Activated naive CD8-positive, alpha-beta T cell treated with anti-CD3 and anti-CD28 coated beads, Interleukin-2, amount 10 ng/mL, durations not matched to agents 7 days and 5 days (primary cell): ENCODE data around the gene PRX. TPM values are rescaled to one million over a fixed set of nuclear protein-coding genes. Genes with fewer than 3 reads are reported as not detected.
A peak's percentile ranks its signal among the peaks of the same experiment; 100 is the strongest.
"Not testable (repeated sequence)": the region's sequence is repeated elsewhere in the genome, so short reads cannot be mapped to it uniquely, and the experiment has no call there.

Source experiments
- ATAC-seq: fragments of 150-1000 bp; cut with Tn5 transposase; one replicate; pipeline ENCODE4 v1.10.0; 2021; ENCODE audit warnings: low read depth, moderate library complexity
- POLR2A ChIA-PET: fragments of 350-600 bp; sonication (Branson Sonifier 250); formaldehyde crosslinking; loops from one replicate; lab custom pipeline; 2021; ENCODE audit warnings: antibody characterized with exemption; lab: Charles Lee
- DNase-seq: peaks from one replicate; pipeline ENCODE4 v3.0.0; 2021
- H3K27ac Mint-ChIP-seq: one replicate; pipeline ENCODE4 v1.8.0; 2022; ENCODE audit warnings: mild to moderate bottlenecking, mixed read lengths
- H3K27me3 Mint-ChIP-seq: one replicate; pipeline ENCODE4 v1.8.0; 2022; ENCODE audit warnings: mild to moderate bottlenecking, moderate library complexity, mixed read lengths
- H3K36me3 Mint-ChIP-seq: one replicate; pipeline ENCODE4 v1.8.0; 2021; ENCODE audit warnings: mild to moderate bottlenecking, mixed read lengths
- H3K4me1 Mint-ChIP-seq: one replicate; pipeline ENCODE4 v1.8.0; 2021; ENCODE audit warnings: mixed read lengths
- H3K4me3 Mint-ChIP-seq: one replicate; pipeline ENCODE4 v1.8.0; 2022; ENCODE audit warnings: mild to moderate bottlenecking, moderate library complexity, mixed read lengths
- H3K9me3 Mint-ChIP-seq: one replicate; pipeline ENCODE4 v1.8.0; 2021; ENCODE audit warnings: mixed read lengths
- total RNA-seq, 2 experiments: library from RNA; stranded (reverse); gene quantifications; one replicate each; pipeline ENCODE4 v1.2.3, GENCODE V29; 2021

Gene PRX
- total RNA-seq, 2 experiments from 2014 or later = 2.3 to 2.5 TPM

DNA sequence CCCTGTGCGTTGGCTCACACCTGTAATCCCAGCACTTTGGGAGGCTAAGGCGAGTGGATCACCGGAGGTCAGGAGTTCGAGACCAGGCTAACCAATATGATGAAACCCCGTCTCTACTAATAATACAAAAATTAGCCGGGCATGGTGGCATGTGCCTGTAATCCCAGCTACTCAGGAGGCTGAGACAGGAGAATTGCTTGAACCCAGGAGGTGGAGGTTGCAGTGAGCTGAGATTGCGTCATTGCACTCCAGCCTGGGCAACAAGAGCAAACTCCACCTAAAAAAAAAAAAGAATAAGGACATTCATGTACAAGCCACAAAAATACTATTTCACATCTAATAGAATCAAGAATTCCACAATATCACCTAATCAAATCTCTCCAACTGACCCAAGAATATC lies 15.0 kb upstream of the PRX start:
- not testable (repeated sequence) for ATAC-seq, H3K27me3 Mint-ChIP-seq, H3K27ac Mint-ChIP-seq, H3K36me3 Mint-ChIP-seq, DNase-seq, H3K4me3 Mint-ChIP-seq, H3K9me3 Mint-ChIP-seq
- POLR2A ChIA-PET = interaction anchor here (0.7 to 0.9 kb wide), 3 partner anchors 10 to 274 kb away, joined by 3 read pairs; no protein-coding TSS in a partner anchor
- H3K4me1 Mint-ChIP-seq = peaks cover 14% of the 10 kb centered on the region

DNA sequence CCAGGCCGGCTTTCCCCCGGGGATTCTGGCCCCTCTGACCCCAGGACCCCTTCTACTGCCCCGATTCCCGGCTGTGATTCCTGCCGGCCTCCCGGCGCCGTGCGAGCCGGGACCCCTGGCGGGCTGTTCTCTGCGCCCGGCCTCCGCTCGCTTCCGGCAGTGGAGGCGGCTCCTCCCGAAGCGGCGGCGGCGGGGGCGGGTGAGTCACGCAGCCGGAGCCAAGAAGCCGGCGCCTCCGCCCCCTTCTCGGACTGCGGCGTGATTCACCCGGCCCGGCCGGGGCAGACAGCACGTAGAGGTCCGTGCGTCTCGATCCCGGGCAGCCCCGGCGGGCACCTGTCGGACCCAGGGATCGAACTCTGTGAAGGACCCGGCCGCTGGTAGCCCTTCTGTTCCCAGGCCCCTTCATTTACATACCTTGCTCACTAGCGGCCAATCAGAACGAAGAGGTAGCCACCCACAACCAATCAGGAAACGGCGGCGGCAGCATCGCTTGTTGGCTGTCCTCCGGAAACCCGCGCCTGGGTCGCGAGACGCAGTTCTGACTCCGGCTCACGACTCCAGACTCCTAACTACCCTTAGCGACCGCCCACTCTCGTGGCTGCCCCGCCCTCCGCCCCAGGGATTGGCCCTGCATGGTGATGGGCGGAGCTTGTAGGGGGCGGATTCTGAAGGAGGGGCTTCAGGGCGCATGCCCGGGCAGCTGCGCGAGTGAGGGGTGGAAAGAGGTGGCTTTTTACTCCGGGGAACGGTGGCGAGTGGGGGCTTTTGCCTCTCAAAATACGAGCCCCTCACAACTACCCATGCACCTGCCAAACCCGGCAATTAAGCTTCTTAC lies 12.5 kb upstream of the PRX start, which contains the start of gene SERTAD1:
Gene SERTAD1 (minus strand): TSS at position 543 of the 838 bp plus-strand sequence. CDS start 2,446 bp downstream, outside the sequence.
- H3K27me3 Mint-ChIP-seq = no peaks in the 10 kb centered on the region
- H3K4me3 Mint-ChIP-seq = peak within 1 kb of the TSS; percentile 88
- H3K9me3 Mint-ChIP-seq = no peaks in the 10 kb centered on the region
- peak; percentile 100 for DNase-seq
- H3K36me3 Mint-ChIP-seq = peaks cover 1% of the 10 kb centered on the region
- POLR2A ChIA-PET = interaction anchor here (0.5 to 2.1 kb wide), 14 partner anchors 9 to 184 kb away, joined by 3 to 22 read pairs (median 4); partner anchors contain the start of genes AKT2, C19orf47, PLD3 and SERTAD3
- ATAC-seq = peak; percentile 91
- H3K4me1 Mint-ChIP-seq = peaks cover 20% of the 10 kb centered on the region
- H3K27ac Mint-ChIP-seq = peak within 1 kb of the TSS; percentile 92

DNA sequence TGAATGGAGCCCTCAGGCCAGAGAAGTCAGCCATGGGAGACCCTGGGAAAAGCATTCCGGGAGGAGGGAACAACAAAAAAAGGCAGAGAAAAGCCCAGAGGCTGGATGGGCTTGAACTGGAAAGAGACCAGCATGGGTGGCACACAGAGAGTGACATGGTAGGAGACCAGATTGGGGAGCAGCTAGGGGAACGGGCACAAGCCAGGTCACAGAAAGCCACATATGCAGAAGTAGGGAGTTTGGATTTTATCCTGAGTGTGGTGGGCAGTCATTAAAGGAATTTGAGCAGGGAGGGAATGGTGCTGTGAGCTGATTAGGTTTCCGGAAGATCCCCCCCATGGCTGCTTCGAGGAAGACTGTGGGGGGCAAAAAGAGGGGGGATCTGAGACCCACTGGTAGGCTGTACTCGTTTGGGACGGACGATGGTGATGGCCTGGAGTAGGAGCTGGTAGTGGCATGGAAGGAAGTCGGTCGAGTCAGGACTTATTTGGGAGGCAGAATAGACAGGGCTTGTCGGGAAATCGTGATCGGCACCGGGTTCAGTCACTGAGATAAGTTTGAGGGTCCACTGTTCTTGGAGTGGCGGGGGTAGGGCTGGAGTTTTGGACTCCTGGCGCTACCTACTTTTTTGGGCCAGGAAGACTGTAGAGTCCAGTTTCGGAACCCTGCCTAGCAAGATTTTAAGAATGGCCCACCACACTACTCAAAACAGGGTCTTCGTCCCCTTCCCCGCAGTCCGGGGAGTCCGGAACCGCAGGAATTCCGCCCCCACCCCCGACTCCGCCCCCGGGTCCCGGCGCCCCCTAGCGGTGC lies 11.7 kb upstream of the PRX start:
- DNase-seq (peak; percentile 48), ATAC-seq (no peak)
- POLR2A ChIA-PET = interaction anchor here (0.7 to 1.4 kb wide), 4 partner anchors 11 to 21 kb away, joined by 3 to 5 read pairs (median 3); partner anchors contain the start of gene PRX
- H3K36me3 Mint-ChIP-seq = peaks cover 1% of the 10 kb centered on the region
- peak overlapping the region; percentile 92 for H3K27ac Mint-ChIP-seq
- no peaks in the 10 kb centered on the region for H3K9me3 Mint-ChIP-seq
- no peaks in the 10 kb centered on the region for H3K27me3 Mint-ChIP-seq
- H3K4me3 Mint-ChIP-seq = peak overlapping the region; percentile 88
- peaks cover 23% of the 10 kb centered on the region for H3K4me1 Mint-ChIP-seq

DNA sequence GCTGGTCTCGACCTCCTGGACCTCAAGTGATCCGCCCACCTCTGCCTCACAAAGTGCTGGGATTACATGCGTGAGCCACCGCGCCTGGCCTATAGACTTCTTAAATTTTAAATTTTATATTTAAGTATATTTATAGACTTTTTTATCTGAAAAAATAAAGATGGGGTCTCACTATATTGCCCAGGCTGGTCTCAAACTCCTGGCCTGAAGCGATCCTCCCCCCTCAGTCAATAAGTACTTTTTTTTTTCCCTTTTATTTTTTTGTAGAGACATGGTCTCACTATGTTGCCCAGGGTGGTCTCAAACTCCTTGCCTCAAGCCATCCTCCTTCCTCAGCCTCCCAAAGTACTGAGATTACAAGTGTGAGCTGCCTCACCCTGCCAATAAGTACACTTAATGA lies 10.8 kb upstream of the PRX start:
- Mint-ChIP-seq H3K27me3 (no peaks in the 10 kb centered on the region), H3K27ac (peak overlapping the region; percentile 50), H3K9me3 (no peaks in the 10 kb centered on the region), H3K36me3 (peaks cover 1% of the 10 kb centered on the region), H3K4me1 (peaks cover 24% of the 10 kb centered on the region), H3K4me3 (peak overlapping the region; percentile 41)
- DNase-seq (no peak), ATAC-seq (no peak)
- POLR2A ChIA-PET = interaction anchor here (0.6 to 1.4 kb wide), 4 partner anchors 10 to 108 kb away, joined by 3 to 5 read pairs (median 3); partner anchors contain the start of gene PRX

DNA sequence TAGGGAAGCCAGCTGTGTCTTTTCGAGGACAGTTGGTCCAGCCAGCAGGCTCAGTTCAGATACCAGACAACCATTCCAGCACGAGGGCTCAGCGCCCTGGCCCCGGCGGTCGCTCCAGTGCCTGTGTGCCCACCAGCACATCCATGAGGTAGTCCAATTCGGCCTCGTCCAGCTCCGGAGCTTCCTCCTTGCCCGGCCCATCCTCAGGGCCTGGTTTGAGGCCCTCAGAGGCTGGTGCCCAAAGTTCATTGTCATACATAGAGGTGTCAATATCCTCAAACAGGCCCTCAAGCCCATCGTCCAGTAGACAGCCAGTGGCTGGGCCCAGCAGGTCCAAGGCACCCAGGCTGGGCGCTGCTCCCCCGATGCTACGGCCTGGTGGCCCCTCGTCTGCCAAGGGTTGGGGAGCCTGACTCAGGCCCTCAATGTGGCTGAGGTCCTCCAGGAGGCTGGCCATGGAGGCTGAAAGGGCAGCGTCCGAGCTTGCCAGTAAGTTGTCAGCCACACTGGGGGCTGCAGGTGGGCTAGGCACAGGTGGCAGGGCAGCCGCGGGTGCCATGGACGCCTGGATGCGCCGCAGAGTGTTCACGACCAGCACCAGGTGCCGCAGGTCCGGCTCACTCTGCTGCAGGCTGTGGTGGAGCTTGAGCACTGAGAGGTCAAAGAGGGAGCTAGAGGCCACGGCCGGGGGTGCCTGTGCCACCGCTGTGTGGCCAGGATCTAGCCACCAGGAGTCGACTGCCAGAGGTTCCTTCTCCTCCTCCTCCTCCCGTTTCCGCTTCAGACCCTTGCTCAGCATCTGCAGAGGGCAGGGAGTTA lies 9.8 kb upstream of the PRX start:
- POLR2A ChIA-PET = interaction anchor here (0.6 kb wide), 1 partner anchor 22 kb away, joined by 3 read pairs; no protein-coding TSS in a partner anchor
- H3K36me3 Mint-ChIP-seq = peaks cover 1% of the 10 kb centered on the region
- H3K27me3 Mint-ChIP-seq = peaks cover 2% of the 10 kb centered on the region
- H3K9me3 Mint-ChIP-seq = no peaks in the 10 kb centered on the region
- DNase-seq = no peak
- peak overlapping the region; percentile 92 for H3K27ac Mint-ChIP-seq
- no peak for ATAC-seq
- peaks cover 24% of the 10 kb centered on the region for H3K4me1 Mint-ChIP-seq
- H3K4me3 Mint-ChIP-seq = peak overlapping the region; percentile 30

- Mint-ChIP-seq H3K4me3 (peak overlapping the region; percentile 80), H3K27ac (peak overlapping the region; percentile 92)
Measured at GRCh38 chr19:40421993-40422747, 9.0 kb upstream of the PRX start.

DNA sequence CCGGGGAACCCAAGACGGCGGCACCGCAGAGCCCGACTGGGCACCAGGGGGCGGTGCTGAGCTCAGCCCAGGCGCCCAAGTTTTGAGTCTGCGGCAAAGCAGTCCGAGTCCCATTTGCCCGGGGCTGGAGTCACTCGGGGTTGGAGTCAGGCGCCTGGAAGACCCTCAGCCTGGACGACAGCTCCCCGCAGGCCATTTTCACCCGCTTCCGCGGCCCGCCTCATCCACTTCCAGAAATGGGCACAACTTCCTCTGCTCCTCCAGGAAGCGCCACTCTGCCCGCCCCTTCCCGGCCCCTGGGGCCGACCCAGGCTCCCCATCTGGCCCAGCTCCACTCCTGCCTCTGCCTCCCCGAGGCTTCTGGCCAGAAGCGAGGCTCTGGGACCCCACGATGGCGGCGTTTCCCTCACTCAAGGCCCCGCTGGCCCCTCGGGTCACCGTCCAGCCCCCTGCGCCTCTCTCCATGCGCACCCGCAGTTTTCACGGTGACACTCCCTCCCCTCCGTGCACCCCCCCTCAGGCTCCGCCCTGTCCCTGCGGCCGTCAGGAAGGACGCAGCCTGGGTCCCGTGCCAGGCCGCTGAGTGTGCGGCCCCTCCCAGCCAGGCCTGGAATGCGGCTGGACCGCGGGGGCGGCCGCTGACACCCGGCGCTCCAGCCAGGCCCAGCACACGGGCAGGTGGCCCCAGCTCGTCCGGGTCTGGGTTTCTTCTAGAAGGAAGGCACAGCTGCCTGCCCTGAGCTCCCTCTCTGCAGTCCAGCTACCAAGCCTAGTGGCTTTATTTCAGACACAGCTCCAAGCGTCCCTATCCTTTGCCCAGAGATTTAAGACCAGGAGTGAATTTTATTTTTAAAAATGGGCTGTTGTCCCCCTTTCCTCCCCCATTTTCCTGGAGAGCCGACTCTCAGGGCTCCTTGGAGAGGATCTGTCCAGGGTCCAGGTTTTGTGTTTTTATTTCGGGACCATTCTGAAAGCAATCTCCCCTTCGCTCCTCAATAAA lies 7.9 kb upstream of the PRX start:
- Mint-ChIP-seq H3K36me3 (peaks cover 1% of the 10 kb centered on the region), H3K4me1 (peaks cover 33% of the 10 kb centered on the region), H3K9me3 (no peaks in the 10 kb centered on the region), H3K27ac (peak overlapping the region; percentile 92), H3K27me3 (peaks cover 2% of the 10 kb centered on the region), H3K4me3 (peak overlapping the region; percentile 80)
- DNase-seq (peak; percentile 86), ATAC-seq (peak; percentile 38)
- POLR2A ChIA-PET = interaction anchor here (0.6 to 3.8 kb wide), 18 partner anchors 9 to 332 kb away, joined by 3 to 35 read pairs (median 5); partner anchors contain the start of genes BLVRB, C19orf47, PLD3 and SERTAD3

More at GRCh38 chr19:40421993-40422747, 9.0 kb upstream of the PRX start:
- ATAC-seq (no peak), DNase-seq (no peak)
- Mint-ChIP-seq H3K9me3 (no peaks in the 10 kb centered on the region), H3K27me3 (peaks cover 2% of the 10 kb centered on the region), H3K36me3 (peaks cover 1% of the 10 kb centered on the region), H3K4me1 (peaks cover 31% of the 10 kb centered on the region)
- POLR2A ChIA-PET = interaction anchor here (0.6 to 3.8 kb wide), 4 partner anchors 11 to 54 kb away, joined by 3 to 35 read pairs (median 6); partner anchors contain the start of gene SERTAD3

- POLR2A ChIA-PET = interaction anchor here (0.7 to 3.8 kb wide), 16 partner anchors 8 to 115 kb away, joined by 3 to 35 read pairs (median 5); partner anchors contain the start of genes BLVRB, C19orf47, PLD3 and SERTAD3
- DNase-seq (no peak), ATAC-seq (no peak)
- Mint-ChIP-seq H3K4me3 (peak overlapping the region; percentile 80), H3K4me1 (peaks cover 34% of the 10 kb centered on the region), H3K27ac (peak overlapping the region; percentile 92), H3K36me3 (peaks cover 1% of the 10 kb centered on the region), H3K9me3 (no peaks in the 10 kb centered on the region), H3K27me3 (peaks cover 2% of the 10 kb centered on the region)
Measured at GRCh38 chr19:40420451-40420765, 7.2 kb upstream of the PRX start.

GRCh38 chr19:40419780-40420179 lies 6.6 kb upstream of the PRX start:
- Mint-ChIP-seq H3K4me3 (peak overlapping the region; percentile 44), H3K27ac (no peak overlapping the region), H3K4me1 (peaks cover 36% of the 10 kb centered on the region), H3K27me3 (peaks cover 2% of the 10 kb centered on the region), H3K36me3 (peaks cover 1% of the 10 kb centered on the region), H3K9me3 (no peaks in the 10 kb centered on the region)
- ATAC-seq (no peak), DNase-seq (no peak)
- POLR2A ChIA-PET = interaction anchor here (0.9 to 3.8 kb wide), 7 partner anchors 10 to 114 kb away, joined by 3 to 35 read pairs (median 9); partner anchors contain the start of genes BLVRB, C19orf47, PLD3 and SERTAD3

DNA sequence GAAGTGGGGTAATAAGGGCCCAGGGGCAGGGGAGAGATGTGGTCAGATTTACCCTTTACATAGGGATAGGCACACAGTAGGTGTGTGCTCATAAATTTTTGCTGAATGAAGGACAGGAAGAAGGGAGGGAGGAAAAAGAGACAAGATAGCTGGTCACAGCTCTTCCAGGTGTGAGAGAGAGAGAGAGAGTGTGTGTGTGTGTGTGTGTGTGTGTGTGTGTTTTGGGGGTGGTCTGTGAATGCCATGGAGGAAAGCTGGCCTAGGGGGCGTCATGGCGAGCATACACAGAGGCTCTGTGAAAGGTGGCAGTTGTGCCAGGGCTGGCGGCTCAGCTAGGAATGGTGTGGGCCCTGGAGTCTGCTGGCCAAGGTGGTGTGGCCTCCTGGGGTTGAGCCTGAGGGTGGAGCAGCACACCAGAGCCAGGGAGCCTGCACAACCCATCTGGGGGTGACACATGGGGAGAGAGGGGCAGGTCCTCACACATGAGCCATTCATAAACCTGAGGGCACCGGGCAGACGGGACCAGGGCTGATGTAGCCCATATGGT lies 6.0 kb upstream of the PRX start:
- ATAC-seq (no peak), DNase-seq (no peak)
- POLR2A ChIA-PET = interaction anchor here (3.8 kb wide), 1 partner anchor 24 kb away, joined by 35 read pairs; the partner anchor contains the start of gene SERTAD3
- H3K4me1 Mint-ChIP-seq = peaks cover 32% of the 10 kb centered on the region
- H3K36me3 Mint-ChIP-seq = no peaks in the 10 kb centered on the region
- H3K9me3 Mint-ChIP-seq = no peaks in the 10 kb centered on the region
- no peak overlapping the region for H3K4me3 Mint-ChIP-seq
- peak overlapping the region; percentile 54 for H3K27ac Mint-ChIP-seq
- H3K27me3 Mint-ChIP-seq = peaks cover 2% of the 10 kb centered on the region
